Skeletal muscle satellite cell (primary cell): ENCODE data around the gene ZNF664.

Experiments used
- H3K27me3 ChIP-seq: 2 replicates; pipeline ENCODE4 v1.7.0; 2013; ENCODE audit warnings: low read length; ENCODE audit not compliant: control insufficient read depth, insufficient read depth
- H3K36me3 ChIP-seq: 2 replicates; pipeline ENCODE4 v1.7.0; 2013; ENCODE audit warnings: mild to moderate bottlenecking, control low read depth, low read length; ENCODE audit not compliant: insufficient read depth
- H3K4me1 ChIP-seq: 2 replicates; pipeline ENCODE4 v1.7.0; 2013; ENCODE audit warnings: low read length; ENCODE audit not compliant: control insufficient read depth, insufficient read depth
- H3K4me2 ChIP-seq: 2 replicates; pipeline ENCODE4 v1.7.0; 2013; ENCODE audit warnings: mild to moderate bottlenecking, low read length
- H3K4me3 ChIP-seq: 2 replicates; pipeline ENCODE4 v1.7.0; 2013; ENCODE audit warnings: low read length
- H3K9ac ChIP-seq: 2 replicates; pipeline ENCODE4 v1.7.0; 2013; ENCODE audit warnings: mild to moderate bottlenecking, low read depth, low read length, moderate library complexity
- H3K9me3 ChIP-seq: replicated peaks from 2 replicates; pipeline ENCODE4 v1.7.0; 2013; ENCODE audit warnings: mild to moderate bottlenecking, control low read depth, low read length

Gene ZNF664

GRCh38 chr12:123951467-123951866, 21.5 kb upstream of the ZNF664 start:
- peaks cover 9% of the 10 kb centered on the region for H3K4me1 ChIP-seq
- H3K9ac ChIP-seq = no peak overlapping the region
- H3K9me3 ChIP-seq = no peaks in the 10 kb centered on the region
- no peaks in the 10 kb centered on the region for H3K27me3 ChIP-seq
- H3K4me2 ChIP-seq = no peak overlapping the region
- no peak overlapping the region for H3K4me3 ChIP-seq
- peaks cover 5% of the 10 kb centered on the region for H3K36me3 ChIP-seq

- Histone ChIP-seq H3K9ac (no peak overlapping the region), H3K4me2 (no peak overlapping the region), H3K4me3 (no peak overlapping the region), H3K27me3 (no peaks in the 10 kb centered on the region), H3K36me3 (peaks cover 5% of the 10 kb centered on the region), H3K9me3 (no peaks in the 10 kb centered on the region), H3K4me1 (peaks cover 9% of the 10 kb centered on the region)
Observed at GRCh38 chr12:123952037-123952436, 21.0 kb upstream of the ZNF664 start.

- Histone ChIP-seq H3K9me3 (no peaks in the 10 kb centered on the region), H3K4me1 (peaks cover 7% of the 10 kb centered on the region), H3K4me3 (no peak overlapping the region), H3K27me3 (no peaks in the 10 kb centered on the region), H3K9ac (no peak overlapping the region), H3K36me3 (peaks cover 2% of the 10 kb centered on the region), H3K4me2 (no peak overlapping the region)
Observed at GRCh38 chr12:123954647-123955350, 18.2 kb upstream of the ZNF664 start.

GRCh38 chr12:123956249-123956648, 16.8 kb upstream of the ZNF664 start:
- no peak overlapping the region for H3K4me3 ChIP-seq
- H3K4me1 ChIP-seq = peaks cover 7% of the 10 kb centered on the region
- H3K27me3 ChIP-seq = no peaks in the 10 kb centered on the region
- H3K9me3 ChIP-seq = no peaks in the 10 kb centered on the region
- H3K4me2 ChIP-seq = no peak overlapping the region
- H3K9ac ChIP-seq = no peak overlapping the region
- H3K36me3 ChIP-seq = no peaks in the 10 kb centered on the region

- Histone ChIP-seq H3K4me2 (no peak overlapping the region), H3K27me3 (no peaks in the 10 kb centered on the region), H3K4me3 (no peak overlapping the region), H3K9ac (no peak overlapping the region), H3K9me3 (no peaks in the 10 kb centered on the region), H3K4me1 (peaks cover 5% of the 10 kb centered on the region), H3K36me3 (no peaks in the 10 kb centered on the region)
Observed at GRCh38 chr12:123957196-123957595, 15.8 kb upstream of the ZNF664 start.

GRCh38 chr12:123958462-123958861, 14.6 kb upstream of the ZNF664 start:
- H3K4me2 ChIP-seq = no peak overlapping the region

GRCh38 chr12:123958876-123959275, 14.1 kb upstream of the ZNF664 start:
- H3K4me3 ChIP-seq = no peak overlapping the region
- H3K27me3 ChIP-seq = no peaks in the 10 kb centered on the region
- no peak overlapping the region for H3K9ac ChIP-seq
- H3K36me3 ChIP-seq = no peaks in the 10 kb centered on the region
- no peak overlapping the region for H3K4me2 ChIP-seq
- H3K9me3 ChIP-seq = no peaks in the 10 kb centered on the region
- H3K4me1 ChIP-seq = no peaks in the 10 kb centered on the region

More at GRCh38 chr12:123958462-123958861, 14.6 kb upstream of the ZNF664 start:
- H3K4me3 ChIP-seq = no peak overlapping the region
- H3K9ac ChIP-seq = no peak overlapping the region
- H3K27me3 ChIP-seq = no peaks in the 10 kb centered on the region
- no peaks in the 10 kb centered on the region for H3K9me3 ChIP-seq
- no peaks in the 10 kb centered on the region for H3K36me3 ChIP-seq
- H3K4me1 ChIP-seq = no peaks in the 10 kb centered on the region

- no peaks in the 10 kb centered on the region for H3K9me3 ChIP-seq
- no peaks in the 10 kb centered on the region for H3K36me3 ChIP-seq
- no peaks in the 10 kb centered on the region for H3K4me1 ChIP-seq
- H3K4me3 ChIP-seq = no peak overlapping the region
- no peak overlapping the region for H3K9ac ChIP-seq
- H3K4me2 ChIP-seq = no peak overlapping the region
- no peaks in the 10 kb centered on the region for H3K27me3 ChIP-seq
Observed at GRCh38 chr12:123960029-123960735, 12.8 kb upstream of the ZNF664 start.

GRCh38 chr12:123960856-123961255, 12.2 kb upstream of the ZNF664 start:
- Histone ChIP-seq H3K36me3 (peaks cover 5% of the 10 kb centered on the region), H3K9me3 (no peaks in the 10 kb centered on the region), H3K9ac (no peak overlapping the region), H3K4me1 (no peaks in the 10 kb centered on the region), H3K4me3 (no peak overlapping the region), H3K4me2 (no peak overlapping the region), H3K27me3 (no peaks in the 10 kb centered on the region)

GRCh38 chr12:123961585-123962345, 11.2 kb upstream of the ZNF664 start:
- H3K4me2 ChIP-seq = no peak overlapping the region
- peaks cover 5% of the 10 kb centered on the region for H3K4me1 ChIP-seq

GRCh38 chr12:123962513-123962912, 10.5 kb upstream of the ZNF664 start:
- H3K4me1 ChIP-seq = peaks cover 13% of the 10 kb centered on the region
- H3K36me3 ChIP-seq = peaks cover 8% of the 10 kb centered on the region
- H3K4me3 ChIP-seq = no peak overlapping the region
- no peaks in the 10 kb centered on the region for H3K27me3 ChIP-seq
- no peak overlapping the region for H3K9ac ChIP-seq
- H3K4me2 ChIP-seq = no peak overlapping the region
- H3K9me3 ChIP-seq = no peaks in the 10 kb centered on the region

More at GRCh38 chr12:123961585-123962345, 11.2 kb upstream of the ZNF664 start:
- Histone ChIP-seq H3K36me3 (peaks cover 8% of the 10 kb centered on the region), H3K9ac (no peak overlapping the region), H3K4me3 (no peak overlapping the region), H3K9me3 (no peaks in the 10 kb centered on the region), H3K27me3 (no peaks in the 10 kb centered on the region)
